Chondrocyte (in vitro differentiated cells): Measurements from ENCODE around the gene CFAP206. TPM values are rescaled to one million over a fixed set of nuclear protein-coding genes. Genes with fewer than 3 reads are reported as not detected.
A peak's percentile ranks its signal among the peaks of the same experiment; 100 is the strongest.

Source experiments
- DNase-seq: peaks from one replicate; pipeline ENCODE4 v3.0.0; 2021; ENCODE audit warnings: mixed read lengths, low spot score
- H3K27ac Mint-ChIP-seq: one replicate; pipeline ENCODE4 v1.8.0; 2021; ENCODE audit warnings: mild to moderate bottlenecking, moderate library complexity, mixed read lengths; ENCODE audit not compliant: unreplicated experiment
- H3K27me3 Mint-ChIP-seq: 2 replicates; pipeline ENCODE4 v1.8.0; 2021; ENCODE audit warnings: low read depth, mixed read lengths
- H3K36me3 Mint-ChIP-seq: 2 replicates; pipeline ENCODE4 v1.8.0; 2021; ENCODE audit warnings: low read depth, mixed read lengths
- H3K4me1 Mint-ChIP-seq: 2 replicates; pipeline ENCODE4 v1.8.0; 2021; ENCODE audit warnings: low read depth, mild to moderate bottlenecking, mixed read lengths
- H3K4me3 Mint-ChIP-seq: one replicate; pipeline ENCODE4 v1.8.0; 2021; ENCODE audit warnings: mild to moderate bottlenecking, moderate library complexity, mixed read lengths; ENCODE audit not compliant: unreplicated experiment
- H3K9me3 Mint-ChIP-seq: 2 replicates; pipeline ENCODE4 v1.8.0; 2021; ENCODE audit warnings: low read depth, mixed read lengths
- CTCF ChIP-seq: fragments of 200-600 bp; sonication (generic); IDR thresholded peaks from 2 replicates; pipeline ENCODE4 v1.5.0; 2021; ENCODE audit warnings: antibody characterized with exemption, mild to moderate bottlenecking, moderate library complexity
- long read RNA-seq: library from polyadenylated mRNA; stranded (forward); transcript quantifications from one replicate; pipeline ENCODE4 v2.0.0, GENCODE V29; 2021
- total RNA-seq: library from RNA; stranded (reverse); gene quantifications from 3 replicates; pipeline ENCODE4 v1.2.1, GENCODE V29; 2021

CFAP206 gene
- 0.12 to 0.73 TPM (median 0.44 TPM) in 3 replicates for total RNA-seq
- long read RNA-seq, result 0 reads

- Mint-ChIP-seq H3K27me3 (peaks cover 12% of the 10 kb centered on the region), H3K9me3 (no peaks in the 10 kb centered on the region), H3K36me3 (peaks cover 3% of the 10 kb centered on the region), H3K27ac (peak within 1 kb of the TSS; percentile 87), H3K4me1 (peaks cover 10% of the 10 kb centered on the region), H3K4me3 (peak within 1 kb of the TSS; percentile 93)
- peak; percentile 94 for DNase-seq
- peak; percentile 60 for TF ChIP-seq CTCF
Measured at GRCh38 chr6:87407901-87408720, at the start of gene CFAP206. Gene CFAP206 (plus strand): TSS chr6:87407972. CDS start chr6:87409840, 1,868 bp downstream.

GRCh38 chr6:87364602-87365252, 43.0 kb upstream of the CFAP206 start:
- peaks cover 5% of the 10 kb centered on the region for H3K36me3 Mint-ChIP-seq

GRCh38 chr6:87366072-87366827, 41.5 kb upstream of the CFAP206 start:
- Mint-ChIP-seq H3K36me3 (peaks cover 5% of the 10 kb centered on the region), H3K9me3 (peaks cover 13% of the 10 kb centered on the region), H3K27ac (no peak overlapping the region), H3K4me3 (no peak overlapping the region), H3K27me3 (no peaks in the 10 kb centered on the region), H3K4me1 (no peaks in the 10 kb centered on the region)
- TF ChIP-seq CTCF, result no peak
- DNase-seq, result no peak

More at GRCh38 chr6:87364602-87365252, 43.0 kb upstream of the CFAP206 start:
- no peak for TF ChIP-seq CTCF
- no peak for DNase-seq
- no peaks in the 10 kb centered on the region for H3K4me1 Mint-ChIP-seq
- no peaks in the 10 kb centered on the region for H3K27me3 Mint-ChIP-seq
- peaks cover 10% of the 10 kb centered on the region for H3K9me3 Mint-ChIP-seq
- H3K4me3 Mint-ChIP-seq, result no peak overlapping the region
- H3K27ac Mint-ChIP-seq, result no peak overlapping the region

GRCh38 chr6:87366899-87367298, 40.9 kb upstream of the CFAP206 start:
- no peak overlapping the region for H3K27ac Mint-ChIP-seq
- no peak for DNase-seq
- no peaks in the 10 kb centered on the region for H3K4me1 Mint-ChIP-seq
- H3K36me3 Mint-ChIP-seq, result peaks cover 5% of the 10 kb centered on the region
- no peak for TF ChIP-seq CTCF
- no peak overlapping the region for H3K4me3 Mint-ChIP-seq
- H3K27me3 Mint-ChIP-seq, result no peaks in the 10 kb centered on the region
- peaks cover 13% of the 10 kb centered on the region for H3K9me3 Mint-ChIP-seq

GRCh38 chr6:87373377-87373776, 34.4 kb upstream of the CFAP206 start:
- Mint-ChIP-seq H3K9me3 (peaks cover 6% of the 10 kb centered on the region), H3K36me3 (peaks cover 1% of the 10 kb centered on the region), H3K4me1 (no peaks in the 10 kb centered on the region), H3K27me3 (no peaks in the 10 kb centered on the region), H3K27ac (no peak overlapping the region), H3K4me3 (no peak overlapping the region)
- DNase-seq, result no peak
- no peak for TF ChIP-seq CTCF
